Neural cell (in vitro differentiated cells): Measurements from ENCODE around the gene SRSF7.

Experiments
- EP300 ChIP-seq: fragments of 450-650 bp; conservative IDR thresholded peaks from 2 replicates; pipeline ENCODE4 v1.6.1; 2014; ENCODE audit warnings: antibody characterized with exemption, mild to moderate bottlenecking, moderate library complexity; ENCODE audit not compliant: poor library complexity, severe bottlenecking
- EZH2 ChIP-seq: fragments of 200-600, 300-800 bp; shearing (Covaris generic), sonication (generic); IDR thresholded peaks from 2 replicates; pipeline ENCODE4 v1.6.1; 2014; ENCODE audit warnings: antibody characterized with exemption, low read length, borderline replicate concordance, mild to moderate bottlenecking; ENCODE audit not compliant: insufficient read depth, poor library complexity, severe bottlenecking
- POLR2AphosphoS5 ChIP-seq: IDR thresholded peaks from 2 replicates; pipeline ENCODE4 v1.6.1; 2012
- RAD21 ChIP-seq: fragments of 450-650 bp; conservative IDR thresholded peaks from 2 replicates; pipeline ENCODE4 v1.6.1; 2014; ENCODE audit warnings: antibody characterized with exemption, mild to moderate bottlenecking, moderate library complexity
- TF ChIP-seq, protein P1 (sequence below): fragments of 450-650 bp; IDR thresholded peaks from 2 replicates; pipeline ENCODE4 v1.5.1; 2014; ENCODE audit warnings: antibody characterized with exemption, mild to moderate bottlenecking, moderate library complexity; ENCODE audit not compliant: poor library complexity, severe bottlenecking
- TF ChIP-seq, protein P2 (sequence below): IDR thresholded peaks from 2 replicates; pipeline ENCODE4 v1.6.1; 2012; ENCODE audit warnings: borderline replicate concordance

DNA sequence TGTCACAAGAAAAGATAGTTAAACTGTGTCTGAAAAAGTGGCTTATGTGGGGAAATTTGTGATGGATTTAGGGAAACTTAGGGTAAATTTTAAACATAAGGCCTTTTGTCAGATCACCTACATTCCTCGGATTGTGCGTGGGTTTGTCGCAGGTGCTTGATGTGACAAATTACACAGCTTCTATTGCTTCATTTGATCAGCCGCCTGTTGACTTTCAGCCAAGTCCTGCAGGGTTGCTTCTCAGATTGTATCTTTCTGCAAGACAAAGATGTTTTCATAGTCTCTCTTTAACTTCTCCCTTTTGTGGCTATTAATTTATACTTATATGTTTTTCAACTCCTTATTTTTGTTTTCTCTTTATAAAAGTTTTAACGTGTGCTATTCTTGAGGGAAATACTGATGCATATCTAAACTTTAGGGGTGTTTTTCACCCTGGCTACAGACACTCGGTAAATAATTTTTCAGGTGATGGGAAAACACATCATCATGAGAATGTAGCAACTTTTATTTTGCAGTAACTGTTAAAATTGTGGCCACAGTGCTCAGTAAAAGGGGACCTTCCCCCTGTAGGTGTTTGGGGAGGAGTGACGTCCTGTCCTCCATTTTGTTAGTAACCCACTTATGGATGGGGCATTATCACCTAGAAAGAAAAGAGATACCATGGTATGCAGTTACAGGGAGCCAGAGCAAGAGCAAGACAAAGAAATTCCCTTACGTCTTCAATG, 53.9 kb downstream of the SRSF7 start:
- TF ChIP-seq, protein P1, sequence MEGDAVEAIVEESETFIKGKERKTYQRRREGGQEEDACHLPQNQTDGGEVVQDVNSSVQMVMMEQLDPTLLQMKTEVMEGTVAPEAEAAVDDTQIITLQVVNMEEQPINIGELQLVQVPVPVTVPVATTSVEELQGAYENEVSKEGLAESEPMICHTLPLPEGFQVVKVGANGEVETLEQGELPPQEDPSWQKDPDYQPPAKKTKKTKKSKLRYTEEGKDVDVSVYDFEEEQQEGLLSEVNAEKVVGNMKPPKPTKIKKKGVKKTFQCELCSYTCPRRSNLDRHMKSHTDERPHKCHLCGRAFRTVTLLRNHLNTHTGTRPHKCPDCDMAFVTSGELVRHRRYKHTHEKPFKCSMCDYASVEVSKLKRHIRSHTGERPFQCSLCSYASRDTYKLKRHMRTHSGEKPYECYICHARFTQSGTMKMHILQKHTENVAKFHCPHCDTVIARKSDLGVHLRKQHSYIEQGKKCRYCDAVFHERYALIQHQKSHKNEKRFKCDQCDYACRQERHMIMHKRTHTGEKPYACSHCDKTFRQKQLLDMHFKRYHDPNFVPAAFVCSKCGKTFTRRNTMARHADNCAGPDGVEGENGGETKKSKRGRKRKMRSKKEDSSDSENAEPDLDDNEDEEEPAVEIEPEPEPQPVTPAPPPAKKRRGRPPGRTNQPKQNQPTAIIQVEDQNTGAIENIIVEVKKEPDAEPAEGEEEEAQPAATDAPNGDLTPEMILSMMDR: no peak
- TF ChIP-seq, protein P2, sequence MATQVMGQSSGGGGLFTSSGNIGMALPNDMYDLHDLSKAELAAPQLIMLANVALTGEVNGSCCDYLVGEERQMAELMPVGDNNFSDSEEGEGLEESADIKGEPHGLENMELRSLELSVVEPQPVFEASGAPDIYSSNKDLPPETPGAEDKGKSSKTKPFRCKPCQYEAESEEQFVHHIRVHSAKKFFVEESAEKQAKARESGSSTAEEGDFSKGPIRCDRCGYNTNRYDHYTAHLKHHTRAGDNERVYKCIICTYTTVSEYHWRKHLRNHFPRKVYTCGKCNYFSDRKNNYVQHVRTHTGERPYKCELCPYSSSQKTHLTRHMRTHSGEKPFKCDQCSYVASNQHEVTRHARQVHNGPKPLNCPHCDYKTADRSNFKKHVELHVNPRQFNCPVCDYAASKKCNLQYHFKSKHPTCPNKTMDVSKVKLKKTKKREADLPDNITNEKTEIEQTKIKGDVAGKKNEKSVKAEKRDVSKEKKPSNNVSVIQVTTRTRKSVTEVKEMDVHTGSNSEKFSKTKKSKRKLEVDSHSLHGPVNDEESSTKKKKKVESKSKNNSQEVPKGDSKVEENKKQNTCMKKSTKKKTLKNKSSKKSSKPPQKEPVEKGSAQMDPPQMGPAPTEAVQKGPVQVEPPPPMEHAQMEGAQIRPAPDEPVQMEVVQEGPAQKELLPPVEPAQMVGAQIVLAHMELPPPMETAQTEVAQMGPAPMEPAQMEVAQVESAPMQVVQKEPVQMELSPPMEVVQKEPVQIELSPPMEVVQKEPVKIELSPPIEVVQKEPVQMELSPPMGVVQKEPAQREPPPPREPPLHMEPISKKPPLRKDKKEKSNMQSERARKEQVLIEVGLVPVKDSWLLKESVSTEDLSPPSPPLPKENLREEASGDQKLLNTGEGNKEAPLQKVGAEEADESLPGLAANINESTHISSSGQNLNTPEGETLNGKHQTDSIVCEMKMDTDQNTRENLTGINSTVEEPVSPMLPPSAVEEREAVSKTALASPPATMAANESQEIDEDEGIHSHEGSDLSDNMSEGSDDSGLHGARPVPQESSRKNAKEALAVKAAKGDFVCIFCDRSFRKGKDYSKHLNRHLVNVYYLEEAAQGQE: no peak
- TF ChIP-seq RAD21 (no peak), EZH2 (no peak), EP300 (no peak), POLR2AphosphoS5 (no peak)
